DND-41 (cell line): ENCODE results near the gene FGF14.

Experiments
- CTCF ChIP-seq: IDR thresholded peaks from 2 replicates; pipeline ENCODE4 v1.5.1; 2012; ENCODE audit warnings: borderline replicate concordance, low read length, moderate library complexity, mild to moderate bottlenecking; ENCODE audit not compliant: poor library complexity, severe bottlenecking; ENCODE audit errors: extremely low read depth
- EZH2 ChIP-seq: IDR thresholded peaks from 3 replicates; pipeline ENCODE4 v1.6.1; 2012; ENCODE audit warnings: borderline replicate concordance, low read depth, mild to moderate bottlenecking, moderate library complexity, low read length, inconsistent platforms; ENCODE audit not compliant: severe bottlenecking

- no peak for TF ChIP-seq CTCF
- TF ChIP-seq EZH2, result no peak
Observed at GRCh38 chr13:102355251-102355650, 46.6 kb downstream of the FGF14 start.
